Skin epidermis (tissue), 12 donors: ENCODE results near the gene TOR4A.

Experiments
- H3K27ac ChIP-seq, 21 experiments: fragments of 200-600 bp; sonication (generic) in 11 of 21; one replicate each; pipeline ENCODE4 v1.5.0; 2020; ENCODE audit warnings: mild to moderate bottlenecking in 3 of 21, inconsistent platforms in 2 of 21, moderate library complexity in 2 of 21
- H3K4me3 ChIP-seq, 7 experiments: fragments of 200-600 bp; sonication (generic) in 2 of 7; one replicate each; pipeline ENCODE4 v1.5.0; 2020; ENCODE audit warnings: inconsistent platforms in 2 of 7, mild to moderate bottlenecking in 2 of 7, moderate library complexity in 1 of 7

Gene TOR4A

DNA sequence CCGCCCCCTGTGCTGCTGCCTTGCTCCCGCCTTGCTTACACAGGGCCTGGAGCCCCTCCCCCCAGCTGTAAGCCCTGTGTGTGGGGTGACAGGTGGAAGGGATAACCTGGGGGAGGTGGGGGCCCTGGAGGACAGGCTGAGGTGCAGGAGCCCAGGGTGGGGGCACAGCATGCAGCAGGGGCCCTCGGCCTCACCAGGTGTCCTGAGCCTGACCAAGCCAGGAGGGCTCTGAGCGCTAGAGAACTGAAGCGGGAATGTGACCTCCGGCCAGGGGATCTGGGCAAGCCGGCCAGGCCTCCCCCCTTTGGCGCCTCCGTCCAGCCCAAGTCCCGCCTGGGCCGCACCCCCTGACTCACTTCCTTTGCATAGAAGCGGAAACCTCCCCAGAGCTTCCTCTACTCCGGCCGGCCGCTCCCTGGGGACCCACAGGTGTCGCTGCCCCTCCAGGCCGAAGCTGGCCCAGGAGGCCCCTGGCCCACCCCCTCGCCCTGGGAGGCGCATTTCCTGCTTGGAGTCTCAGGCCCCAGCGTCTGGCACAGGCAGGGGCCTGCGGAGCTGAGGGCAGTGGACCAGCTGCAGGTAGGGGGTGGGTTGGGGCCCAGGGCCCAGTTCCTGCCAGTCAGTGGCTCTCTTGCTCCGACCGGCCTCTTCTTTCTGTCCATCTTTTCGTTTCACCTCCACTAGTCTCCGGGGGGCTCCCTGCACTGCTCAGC, at the start of gene TOR4A:
TOR4A (plus strand) TSS at position 398 of the 713 bp plus-strand sequence. CDS start 964 bp downstream, outside the sequence.
- peak within 1 kb of the TSS; percentile 27 to 51 (median 41) for H3K4me3 ChIP-seq
- H3K27ac ChIP-seq: peak within 1 kb of the TSS; percentile 21 to 88 (median 75)

DNA sequence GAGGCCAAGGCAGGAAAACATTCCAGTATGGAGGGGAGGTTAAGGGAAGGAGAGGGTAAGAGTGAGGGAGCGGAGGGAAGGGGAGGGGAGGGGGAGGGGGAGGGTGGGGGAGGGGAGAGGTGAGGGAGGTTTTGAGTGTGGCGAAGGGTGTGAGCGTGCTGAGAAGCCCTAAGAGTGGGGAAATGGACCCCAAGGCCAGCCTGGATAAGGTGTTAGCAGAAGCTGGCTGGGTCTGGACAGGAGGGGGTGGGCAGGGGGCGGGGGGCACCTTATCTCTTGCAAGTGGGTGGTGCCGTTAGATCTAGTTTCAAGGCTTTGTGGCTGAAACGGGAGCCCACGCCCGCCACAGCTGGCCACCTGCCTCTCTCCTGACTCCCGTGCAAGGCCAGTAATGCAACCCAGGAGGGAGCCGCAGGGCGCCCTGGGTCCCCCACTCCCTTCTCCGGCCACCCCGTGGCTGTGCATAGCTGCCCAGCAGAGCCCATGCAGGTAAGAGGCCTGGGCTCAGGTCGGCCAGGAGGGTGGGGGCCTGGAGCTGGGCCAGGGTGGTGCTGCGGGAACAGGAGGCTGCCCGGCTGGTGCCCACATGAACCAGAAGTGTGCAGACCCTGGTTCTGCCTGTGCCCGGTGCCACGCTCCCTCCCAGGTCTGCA, 49.5 kb upstream of the TOR4A start:
- Histone ChIP-seq H3K27ac (no peak overlapping the region), H3K4me3 (no peak overlapping the region)

DNA sequence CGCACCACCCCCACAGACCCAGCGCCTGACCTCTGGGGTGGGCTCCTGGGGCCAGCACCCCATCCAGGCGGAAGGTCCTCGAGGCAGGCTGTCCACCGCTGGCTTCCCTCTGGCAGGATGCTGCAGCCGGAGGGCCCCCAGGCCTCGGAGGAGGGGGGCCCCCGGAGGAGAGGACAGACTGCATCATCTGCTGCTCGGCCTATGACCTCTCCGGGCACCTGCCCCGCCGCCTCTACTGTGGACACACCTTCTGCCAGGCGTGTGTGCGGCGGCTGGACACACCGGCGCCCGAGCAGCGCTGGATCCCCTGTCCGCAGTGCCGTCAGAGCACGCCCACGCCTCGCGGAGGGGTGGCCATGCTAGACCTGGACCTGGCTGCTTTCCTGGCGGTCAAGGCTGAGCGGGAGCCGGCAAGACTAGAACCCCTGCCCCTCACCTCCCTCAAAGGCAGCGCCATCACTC, 49.0 kb upstream of the TOR4A start:
- no peak overlapping the region for H3K27ac ChIP-seq

DNA sequence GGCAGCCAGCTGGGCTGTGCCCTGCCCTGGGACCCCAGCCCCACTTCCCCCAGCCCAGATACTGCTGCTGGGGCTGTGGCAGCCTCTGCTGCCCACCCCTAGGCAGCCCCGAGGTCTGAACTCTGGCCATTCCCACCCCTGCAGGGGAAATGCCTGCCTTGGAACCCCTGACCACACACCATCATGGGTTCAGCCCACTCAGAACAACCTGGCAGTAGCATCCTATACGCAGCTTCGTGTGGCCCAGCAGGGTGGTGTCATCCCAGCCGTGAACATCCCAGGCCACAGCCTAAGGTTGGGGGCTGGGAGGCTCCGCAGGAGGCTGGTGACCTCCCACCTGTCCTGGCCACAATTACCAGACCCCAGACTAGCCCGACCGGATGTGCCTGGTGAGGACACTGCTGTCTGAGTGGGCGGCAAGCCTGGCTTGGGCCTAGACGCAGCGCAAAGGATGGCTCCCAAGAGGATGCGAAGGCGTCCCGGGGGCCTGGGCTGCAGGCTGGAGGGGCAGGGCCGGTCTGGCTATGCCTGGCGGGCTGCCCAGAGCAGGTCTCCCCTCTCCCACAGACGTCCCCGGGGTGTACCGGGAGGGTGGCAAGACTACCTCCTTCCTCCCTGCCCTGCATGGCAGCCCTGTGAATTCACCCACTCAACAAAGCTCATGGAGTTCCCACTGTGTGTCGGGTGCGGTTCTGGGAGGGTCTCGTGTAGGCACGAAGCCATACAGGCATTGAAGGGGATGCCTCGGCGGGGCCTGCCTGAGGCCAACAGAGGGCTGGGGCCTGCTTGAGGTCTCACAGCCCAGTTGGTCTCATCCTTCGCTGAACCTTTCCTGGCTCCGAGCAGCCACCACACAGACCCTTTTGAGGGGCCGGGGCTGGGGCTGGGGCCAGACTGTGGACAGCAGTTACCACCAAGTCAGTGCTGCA, 48.3 kb upstream of the TOR4A start:
- Histone ChIP-seq H3K4me3 (no peak overlapping the region), H3K27ac (no peak overlapping the region)

More for the DNA sequence above, 49.0 kb upstream of the TOR4A start:
- no peak overlapping the region for H3K4me3 ChIP-seq

DNA sequence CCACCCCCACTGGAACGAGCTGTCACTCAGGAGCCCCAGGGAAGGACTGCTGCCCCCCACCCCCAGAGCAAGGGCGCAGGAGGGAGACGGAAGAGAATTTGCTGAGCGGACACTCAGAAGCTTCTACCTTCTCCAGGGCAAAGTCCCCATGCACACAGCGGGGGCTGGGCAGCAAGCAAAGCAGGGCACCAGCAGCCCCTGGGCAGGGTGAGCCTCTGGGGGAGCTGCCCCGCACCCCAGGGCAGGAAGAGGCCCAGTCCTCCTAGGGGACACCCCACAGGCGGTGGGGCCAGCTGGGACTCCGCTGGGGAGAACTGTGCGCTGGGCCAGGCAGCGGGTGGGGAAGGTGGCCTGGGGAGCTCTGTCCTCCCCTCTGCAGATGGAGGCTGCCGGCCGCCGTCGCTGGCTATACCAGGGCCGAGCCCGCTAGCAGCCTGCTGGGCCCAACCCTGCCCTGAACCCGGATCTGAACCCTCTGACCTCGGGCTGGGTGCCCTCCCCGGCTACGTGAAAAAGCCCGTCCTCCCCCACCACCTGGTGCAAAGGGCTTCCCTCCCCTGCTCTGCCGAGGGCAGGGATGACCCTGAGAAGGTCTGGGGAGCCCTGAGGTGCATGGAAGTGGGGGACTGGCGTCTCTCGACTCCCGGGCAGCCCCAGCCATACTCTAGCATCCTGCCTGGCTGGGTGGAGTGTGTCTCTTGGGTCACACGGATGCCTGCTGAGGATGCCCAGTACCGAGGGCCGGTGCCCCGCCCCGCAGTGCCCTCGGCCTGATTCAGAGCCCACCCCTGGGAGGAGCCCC, 47.4 kb upstream of the TOR4A start:
- H3K4me3 ChIP-seq: no peak overlapping the region
- no peak overlapping the region for H3K27ac ChIP-seq

DNA sequence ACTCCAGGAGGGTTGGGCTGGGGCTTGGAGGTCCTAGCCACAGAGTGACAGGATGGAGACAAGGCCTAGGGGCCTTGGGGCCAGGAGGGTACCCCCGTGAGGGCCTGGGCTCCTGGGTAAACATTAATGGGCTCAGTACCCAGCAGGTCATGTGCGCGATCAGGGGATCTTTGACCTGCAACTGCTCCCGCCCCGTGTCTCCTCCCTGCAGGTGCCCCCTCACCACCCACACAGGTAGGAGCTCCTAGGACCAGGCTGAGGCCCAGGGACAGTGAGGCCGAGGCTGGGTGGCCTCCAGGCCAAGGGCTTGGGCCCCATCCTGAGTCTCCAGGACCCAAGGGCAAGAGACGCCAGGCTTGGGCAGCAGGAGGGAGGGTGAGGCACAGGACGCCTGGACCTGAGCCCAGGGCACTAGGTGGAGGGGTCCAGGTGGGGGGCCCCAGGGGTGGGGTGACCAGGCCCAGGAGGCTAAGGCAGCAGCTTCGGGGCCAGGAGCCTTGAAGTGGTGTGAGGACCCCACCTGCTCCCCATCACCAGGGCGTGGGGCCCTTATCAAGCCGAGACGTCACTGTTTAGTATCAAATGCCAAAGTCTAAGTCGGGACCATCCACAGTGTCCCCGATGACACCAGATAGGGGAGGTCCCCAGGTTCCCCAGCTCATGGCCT, 46.7 kb upstream of the TOR4A start, which contains the start of gene SLC34A3:
SLC34A3 (plus strand) TSS at position 197 of the 667 bp plus-strand sequence. CDS start 802 bp downstream, outside the sequence.
- H3K27ac ChIP-seq: no peak within 1 kb of the TSS

DNA sequence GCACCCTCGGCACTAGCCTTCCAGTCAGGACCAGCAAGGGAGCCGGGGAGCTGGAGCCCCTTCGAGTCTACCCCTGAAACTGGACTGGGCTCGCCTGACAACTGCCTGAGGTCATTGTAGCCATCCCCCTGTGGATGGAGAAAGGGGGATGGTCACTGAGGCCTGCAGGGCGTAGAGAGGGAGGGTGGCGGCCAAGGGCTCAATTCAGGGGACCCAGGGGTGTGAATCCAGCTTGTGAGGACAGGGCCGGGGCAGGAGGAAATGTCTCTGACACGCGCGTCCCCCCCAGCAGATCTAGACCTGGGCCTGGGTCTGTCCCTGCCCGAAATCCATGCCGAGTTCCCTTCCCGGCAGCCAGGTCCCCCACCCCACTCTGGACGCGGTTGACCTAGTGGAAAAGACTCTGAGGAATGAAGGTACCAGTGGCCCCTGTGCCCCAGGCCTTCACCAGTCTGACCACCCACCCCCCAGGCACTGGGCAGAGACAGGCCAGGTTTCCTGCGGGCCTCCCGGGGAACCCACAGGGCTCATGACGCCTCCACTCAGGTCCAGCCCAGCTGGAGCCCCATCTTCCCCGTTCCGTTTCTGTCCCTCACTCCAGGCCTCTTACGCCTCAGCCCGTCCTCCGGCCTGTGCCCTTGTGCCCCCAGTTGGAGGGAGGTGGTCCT, 46.0 kb upstream of the TOR4A start:
- no peak overlapping the region for H3K4me3 ChIP-seq
- H3K27ac ChIP-seq: no peak overlapping the region

More for the DNA sequence above, 46.7 kb upstream of the TOR4A start, which contains the start of gene SLC34A3:
- no peak within 1 kb of the TSS for H3K4me3 ChIP-seq

DNA sequence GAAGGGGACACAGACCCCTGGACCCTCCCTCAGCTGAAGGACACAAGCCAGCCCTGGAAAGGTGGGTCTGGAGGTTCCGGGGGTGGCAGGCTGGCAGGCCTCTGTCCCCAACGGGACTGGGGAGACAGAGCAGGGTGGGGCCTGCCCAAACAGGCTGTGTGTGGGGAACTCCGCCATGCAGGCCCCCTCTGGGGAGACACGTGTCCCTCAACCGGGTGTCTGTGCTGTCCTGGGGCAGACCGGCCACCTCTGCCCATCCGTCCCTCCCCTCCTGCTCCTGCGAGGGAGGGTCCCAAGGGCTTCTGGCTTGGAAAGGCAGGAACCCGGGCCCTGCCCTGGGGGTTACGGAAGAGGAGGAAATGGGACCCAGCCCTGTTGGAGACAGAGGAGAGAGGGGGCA, 45.4 kb upstream of the TOR4A start:
- Histone ChIP-seq H3K4me3 (no peak overlapping the region), H3K27ac (no peak overlapping the region)

DNA sequence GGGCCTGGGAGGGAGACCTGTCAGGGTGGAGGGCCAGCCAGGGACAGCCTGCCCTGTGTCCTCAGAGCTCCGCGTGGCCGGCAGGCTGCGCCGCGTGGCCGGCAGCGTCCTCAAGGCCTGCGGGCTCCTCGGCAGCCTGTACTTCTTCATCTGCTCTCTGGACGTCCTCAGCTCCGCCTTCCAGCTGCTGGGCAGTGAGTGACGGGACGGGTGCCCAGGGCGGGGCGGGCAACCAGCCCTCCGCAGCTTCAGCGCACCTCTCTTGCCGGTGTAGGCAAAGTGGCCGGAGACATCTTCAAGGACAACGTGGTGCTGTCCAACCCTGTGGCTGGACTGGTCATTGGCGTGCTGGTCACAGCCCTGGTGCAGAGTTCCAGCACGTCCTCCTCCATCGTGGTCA, 45.0 kb upstream of the TOR4A start:
- no peak overlapping the region for H3K4me3 ChIP-seq

DNA sequence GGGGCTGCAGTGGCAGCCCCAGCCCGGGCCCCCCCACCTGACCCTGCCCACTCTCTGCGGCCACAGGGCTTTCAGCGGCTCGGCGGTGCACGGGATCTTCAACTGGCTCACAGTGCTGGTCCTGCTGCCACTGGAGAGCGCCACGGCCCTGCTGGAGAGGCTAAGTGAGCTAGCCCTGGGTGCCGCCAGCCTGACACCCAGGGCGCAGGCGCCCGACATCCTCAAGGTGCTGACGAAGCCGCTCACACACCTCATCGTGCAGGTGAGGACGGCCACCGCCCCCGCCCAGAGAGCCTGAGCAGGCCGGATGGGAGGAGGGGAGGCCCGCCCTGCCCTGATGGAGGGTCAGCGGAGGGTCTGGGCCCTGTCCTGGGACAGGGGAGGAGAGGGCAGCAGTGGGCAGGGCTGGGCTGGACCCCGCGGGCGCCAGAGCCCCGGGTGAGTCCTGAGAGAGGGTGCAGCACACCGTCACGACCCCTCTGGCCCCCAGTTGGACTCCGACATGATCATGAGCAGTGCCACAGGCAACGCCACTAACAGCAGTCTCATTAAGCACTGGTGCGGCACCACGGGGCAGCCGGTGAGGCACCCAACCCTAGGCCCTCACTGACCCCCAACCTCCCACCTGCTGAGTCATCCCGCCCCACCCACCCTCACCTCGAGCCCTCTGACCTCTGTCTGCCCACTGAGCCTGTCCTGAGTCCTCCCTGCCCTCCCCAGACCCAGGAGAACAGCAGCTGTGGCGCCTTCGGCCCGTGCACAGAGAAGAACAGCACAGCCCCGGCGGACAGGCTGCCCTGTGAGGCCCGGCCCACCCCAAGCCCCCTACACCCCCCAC, 44.2 kb upstream of the TOR4A start:
- H3K27ac ChIP-seq: no peak overlapping the region
- H3K4me3 ChIP-seq: no peak overlapping the region

More for the DNA sequence above, 45.0 kb upstream of the TOR4A start:
- H3K27ac ChIP-seq: no peak overlapping the region

DNA sequence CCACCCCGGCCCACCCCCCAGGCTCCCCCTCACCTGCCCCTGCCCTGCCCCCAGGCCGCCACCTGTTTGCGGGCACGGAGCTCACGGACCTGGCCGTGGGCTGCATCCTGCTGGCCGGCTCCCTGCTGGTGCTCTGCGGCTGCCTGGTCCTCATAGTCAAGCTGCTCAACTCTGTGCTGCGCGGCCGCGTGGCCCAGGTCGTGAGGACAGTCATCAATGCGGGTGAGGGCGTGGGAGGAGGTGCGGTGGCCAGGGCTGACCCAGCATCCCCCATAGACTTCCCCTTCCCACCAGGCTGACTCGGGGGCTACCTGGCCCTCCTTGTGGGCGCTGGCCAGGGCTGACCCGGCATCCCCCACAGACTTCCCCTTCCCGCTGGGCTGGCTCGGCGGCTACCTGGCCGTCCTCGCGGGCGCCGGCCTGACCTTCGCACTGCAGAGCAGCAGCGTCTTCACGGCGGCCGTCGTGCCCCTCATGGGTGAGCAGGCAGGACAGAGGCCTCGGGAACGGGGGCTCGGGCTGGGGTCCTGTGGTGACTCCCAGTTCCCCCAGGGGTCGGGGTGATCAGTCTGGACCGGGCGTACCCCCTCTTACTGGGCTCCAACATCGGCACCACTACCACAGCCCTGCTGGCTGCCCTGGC, 43.4 kb upstream of the TOR4A start:
- no peak overlapping the region for H3K27ac ChIP-seq
- H3K4me3 ChIP-seq: no peak overlapping the region

DNA sequence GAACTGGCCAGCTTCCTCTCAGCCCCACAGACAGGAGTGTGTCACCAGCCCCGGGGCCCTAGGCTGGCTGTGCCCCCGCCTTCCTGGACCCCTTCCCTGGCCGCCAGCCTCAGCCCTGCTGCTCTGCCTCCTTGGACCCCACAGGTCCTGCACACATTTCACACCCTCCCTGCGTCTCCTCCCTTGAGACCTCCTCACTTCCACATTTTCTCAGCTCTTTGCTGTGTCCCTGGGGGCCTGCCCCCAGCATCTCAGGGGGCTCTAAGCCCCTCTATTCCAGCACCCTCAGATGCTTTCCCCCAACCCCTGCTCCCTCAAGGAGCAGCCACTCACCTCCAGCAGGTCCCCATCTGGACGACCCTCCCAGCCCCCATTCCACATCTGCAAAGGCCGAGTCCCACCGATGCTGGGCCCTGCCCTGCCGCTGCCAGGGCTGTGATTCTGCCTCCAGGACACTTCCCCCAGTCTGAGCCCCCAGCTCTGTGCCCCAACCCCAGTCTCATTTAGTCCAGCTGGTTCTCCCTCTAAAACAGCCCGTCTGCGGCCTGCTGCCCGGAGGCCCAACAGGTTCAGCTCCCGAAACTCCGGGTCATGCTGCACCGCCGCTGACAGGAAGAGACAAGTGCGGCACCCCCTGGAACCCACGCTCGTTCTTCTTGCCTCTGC, 42.6 kb upstream of the TOR4A start:
- Histone ChIP-seq H3K27ac (no peak overlapping the region), H3K4me3 (no peak overlapping the region)

DNA sequence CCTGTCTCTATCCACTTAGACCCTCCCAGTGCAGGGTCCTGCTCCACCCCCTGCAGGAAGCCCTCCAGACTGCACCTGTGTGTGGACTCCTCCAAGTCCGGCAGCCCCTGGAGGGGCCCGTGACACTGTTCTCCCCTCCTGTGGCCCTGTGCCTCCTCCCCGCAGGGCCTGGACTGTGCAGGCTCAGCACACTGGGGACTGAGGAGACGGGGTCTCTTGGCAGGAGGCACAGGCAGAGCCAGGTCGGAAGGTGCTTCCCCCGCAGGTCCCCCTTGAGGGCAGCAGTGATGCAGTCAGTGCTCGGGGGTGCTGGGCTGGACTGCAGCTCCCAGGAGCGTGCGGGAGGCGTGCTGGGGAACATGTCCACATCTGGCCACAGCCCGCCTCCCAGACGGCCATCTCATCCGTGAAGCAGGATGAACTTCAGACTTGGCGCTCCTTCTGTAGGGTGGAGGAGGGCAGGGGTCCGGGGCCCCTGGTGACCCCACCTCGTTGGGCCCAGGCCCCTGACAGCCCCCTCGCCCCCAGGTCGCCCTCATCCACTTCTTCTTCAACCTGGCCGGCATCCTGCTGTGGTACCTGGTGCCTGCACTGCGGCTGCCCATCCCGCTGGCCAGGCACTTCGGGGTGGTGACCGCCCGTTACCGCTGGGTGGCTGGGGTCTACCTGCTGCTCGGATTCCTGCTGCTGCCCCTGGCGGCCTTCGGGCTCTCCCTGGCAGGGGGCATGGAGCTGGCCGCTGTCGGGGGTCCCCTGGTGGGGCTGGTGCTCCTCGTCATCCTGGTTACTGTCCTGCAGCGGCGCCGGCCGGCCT, 41.9 kb upstream of the TOR4A start:
- Histone ChIP-seq H3K27ac (no peak overlapping the region), H3K4me3 (no peak overlapping the region)

DNA sequence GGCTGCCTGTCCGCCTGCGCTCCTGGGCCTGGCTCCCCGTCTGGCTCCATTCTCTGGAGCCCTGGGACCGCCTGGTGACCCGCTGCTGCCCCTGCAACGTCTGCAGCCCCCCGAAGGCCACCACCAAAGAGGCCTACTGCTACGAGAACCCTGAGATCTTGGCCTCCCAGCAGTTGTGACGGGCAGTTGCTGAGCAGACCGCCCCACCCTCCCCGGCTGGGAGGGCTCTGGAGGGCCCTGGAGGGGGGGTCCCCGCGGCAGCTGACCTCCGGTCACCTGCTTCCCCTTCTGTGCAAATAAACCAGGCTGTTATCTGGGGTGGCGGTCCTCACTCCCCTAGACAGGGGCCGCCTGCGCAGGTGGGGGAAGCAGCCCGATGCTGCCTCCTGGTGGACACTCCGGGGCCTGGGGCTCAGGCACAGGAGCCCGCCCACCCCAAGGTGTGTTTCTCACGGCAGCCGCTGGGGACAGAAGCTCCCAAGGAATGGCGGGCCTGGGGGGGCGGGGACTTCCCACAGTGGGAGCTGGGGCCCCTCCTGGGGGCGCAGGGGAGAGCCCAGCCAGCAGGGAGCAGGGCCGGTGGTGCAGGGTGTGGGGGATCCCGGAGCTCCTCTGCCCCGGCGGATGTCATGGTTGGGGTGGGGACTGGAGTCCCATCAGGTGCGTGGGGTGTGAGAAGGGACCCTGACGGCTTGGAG, 41.1 kb upstream of the TOR4A start:
- peak overlapping the region in 1 of 7 experiments; percentile 0 for H3K4me3 ChIP-seq

DNA sequence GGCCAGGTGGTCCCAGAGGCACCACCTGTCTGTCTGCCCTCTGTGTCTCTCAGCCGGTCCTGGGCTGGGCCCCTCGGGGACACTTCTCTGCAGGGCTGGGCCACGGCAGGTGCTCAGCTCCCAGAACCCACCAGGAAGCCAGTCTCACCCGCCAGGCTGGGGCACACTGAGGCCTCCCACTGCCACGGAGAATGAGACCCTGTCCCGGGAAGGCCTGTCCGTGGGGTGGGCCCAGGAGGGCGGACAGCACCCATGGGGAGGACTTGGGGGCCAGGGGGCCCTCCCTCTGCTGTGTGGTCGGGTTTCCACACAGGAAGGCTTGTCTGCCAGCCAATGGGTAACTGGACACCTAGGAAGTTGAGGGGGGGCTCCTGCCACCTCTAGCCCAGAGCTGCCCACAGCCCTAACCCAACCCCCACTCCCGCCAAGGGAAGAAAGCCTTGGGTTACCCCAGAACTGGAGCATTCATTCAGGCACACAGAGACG, 40.5 kb upstream of the TOR4A start:
- Histone ChIP-seq H3K27ac (peak overlapping the region in 3 of 21 experiments; percentile 2 to 45 (median 14)), H3K4me3 (peak overlapping the region in 1 of 7 experiments; percentile 0)

More for the DNA sequence above, 41.1 kb upstream of the TOR4A start:
- peak overlapping the region in 1 of 21 experiments; percentile 14 for H3K27ac ChIP-seq
